HT1080 (cell line): Measurements from ENCODE around the gene SNX15. TPM values are rescaled to one million over a fixed set of nuclear protein-coding genes. Genes with fewer than 3 reads are reported as not detected.
A peak's percentile ranks its signal among the peaks of the same experiment; 100 is the strongest.

ENCODE experiments used
- DNase-seq: peaks from one replicate; pipeline ENCODE4 v3.0.0-alpha.2; 2015; ENCODE audit warnings: low read depth
- small RNA-seq: library from RNA; depleted of rRNA; stranded (forward); fragments of <200 nt; gene quantifications from one replicate; pipeline ENCODE3, GENCODE V24; 2014
- total RNA-seq: library from RNA; depleted of rRNA; stranded (reverse); fragments of >200 nt; shearing (Covaris generic); gene quantifications from 2 replicates; pipeline ENCODE4 v1.2.3, GENCODE V29; 2014; rRNA removed

SNX15 gene
- total RNA-seq, 1 experiment from 2014 or later = 20.1 TPM

DNA sequence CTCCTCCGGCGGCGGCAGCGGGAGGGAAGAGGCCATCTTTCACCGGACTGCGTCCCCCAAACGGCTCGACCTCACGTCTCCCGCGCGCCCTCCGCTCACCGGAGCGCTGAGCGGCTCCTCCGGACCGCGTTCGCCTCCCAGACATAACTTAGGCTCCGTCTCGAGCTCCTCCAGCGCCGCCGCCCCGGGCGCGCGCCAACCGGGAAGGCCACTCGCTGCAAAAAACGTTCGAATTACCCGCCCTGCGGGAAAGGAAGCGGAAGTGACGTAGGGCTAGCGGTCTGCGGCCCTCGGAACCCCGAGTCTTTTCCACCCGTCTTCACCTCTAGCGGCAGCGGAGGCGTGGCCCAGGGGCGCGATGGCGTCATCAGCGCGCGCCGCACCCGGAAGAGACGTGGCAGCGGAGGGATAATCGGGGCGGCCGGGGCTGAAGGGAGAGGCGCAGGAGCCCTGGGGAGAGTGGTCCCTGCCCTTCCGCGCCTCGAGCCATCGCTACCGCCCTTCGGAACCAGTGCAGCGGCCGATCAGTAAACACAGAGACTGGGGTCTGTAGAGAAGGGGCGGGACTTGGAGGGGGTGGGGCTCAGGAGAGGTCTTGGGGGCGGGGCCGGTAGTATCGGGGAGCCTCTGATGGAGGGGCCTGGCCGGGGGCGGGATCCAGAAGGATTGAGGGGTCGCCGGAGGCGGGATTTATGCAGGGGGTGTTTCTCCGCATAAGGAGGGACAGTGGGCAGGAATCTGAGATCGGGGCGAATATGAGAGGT is 56.8 kb downstream of the SNX15 start, which contains the start of the genes CDCA5 and ZFPL1:
Gene CDCA5 (minus strand): TSS at position 207 of the 764 bp plus-strand sequence. CDS start 62 bp downstream, at position 145.
Gene ZFPL1 (plus strand): TSS at position 389 of the 764 bp plus-strand sequence. CDS start 477 bp downstream, outside the sequence.
- DNase-seq = peak; percentile 92

GRCh38 chr11:65084598-65085375 is 57.5 kb downstream of the SNX15 start:
- DNase-seq = no peak

DNA sequence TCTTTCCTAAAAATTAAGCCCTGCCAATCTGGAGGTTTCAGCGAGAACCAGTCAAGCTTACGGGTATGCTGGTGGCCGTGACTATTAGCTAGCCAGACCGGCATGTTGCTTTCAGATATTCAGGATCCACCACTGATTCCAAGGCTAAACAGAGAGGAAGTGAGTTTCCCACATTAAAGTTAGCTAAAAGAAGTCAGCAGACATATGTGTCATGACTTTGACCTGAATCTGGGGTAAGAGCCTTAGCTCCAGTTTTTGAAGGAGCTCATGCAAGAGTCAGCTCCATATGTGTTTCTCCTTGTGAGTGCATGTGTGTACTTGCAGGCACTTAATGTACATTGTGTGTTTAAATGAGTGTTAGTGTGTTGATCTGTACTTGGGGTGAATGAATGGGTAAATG is 58.2 kb downstream of the SNX15 start:
- no peak for DNase-seq

DNA sequence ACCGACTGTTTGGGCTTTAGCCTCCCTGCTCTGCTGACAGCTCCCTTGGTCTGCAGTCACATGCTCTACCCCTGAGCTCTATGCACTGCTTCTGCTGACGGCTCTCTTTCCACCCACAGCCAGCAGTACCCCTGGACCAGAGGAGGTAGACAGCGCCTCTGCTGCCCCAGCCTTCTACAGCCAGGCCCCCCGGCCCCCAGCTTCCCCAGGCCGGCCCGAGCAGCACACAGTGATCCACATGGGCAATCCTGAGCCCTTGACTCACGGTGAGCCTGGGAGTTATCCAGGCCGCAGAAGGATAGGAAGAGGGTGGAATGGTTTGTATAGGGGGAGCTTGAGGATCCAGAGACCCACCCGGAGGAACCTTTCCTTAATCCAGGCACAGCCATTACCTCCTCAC is 59.6 kb downstream of the SNX15 start:
- no peak for DNase-seq

- DNase-seq = no peak
These were observed 60.0 kb downstream of the SNX15 start for GRCh38 chr11:65087216-65087615.

DNA sequence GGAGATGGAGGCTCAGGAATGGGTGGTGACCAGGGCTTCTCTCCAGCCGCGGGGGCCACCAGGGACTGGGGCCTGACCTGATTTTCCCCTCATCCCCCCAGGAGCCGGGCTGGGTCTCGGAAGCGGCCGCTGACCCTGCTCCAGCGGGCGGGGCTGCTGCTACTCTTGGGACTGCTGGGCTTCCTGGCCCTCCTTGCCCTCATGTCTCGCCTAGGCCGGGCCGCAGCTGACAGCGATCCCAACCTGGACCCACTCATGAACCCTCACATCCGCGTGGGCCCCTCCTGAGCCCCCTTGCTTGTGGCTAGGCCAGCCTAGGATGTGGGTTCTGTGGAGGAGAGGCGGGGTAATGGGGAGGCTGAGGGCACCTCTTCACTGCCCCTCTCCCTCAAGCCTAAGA is 60.6 kb downstream of the SNX15 start:
- DNase-seq = no peak

DNA sequence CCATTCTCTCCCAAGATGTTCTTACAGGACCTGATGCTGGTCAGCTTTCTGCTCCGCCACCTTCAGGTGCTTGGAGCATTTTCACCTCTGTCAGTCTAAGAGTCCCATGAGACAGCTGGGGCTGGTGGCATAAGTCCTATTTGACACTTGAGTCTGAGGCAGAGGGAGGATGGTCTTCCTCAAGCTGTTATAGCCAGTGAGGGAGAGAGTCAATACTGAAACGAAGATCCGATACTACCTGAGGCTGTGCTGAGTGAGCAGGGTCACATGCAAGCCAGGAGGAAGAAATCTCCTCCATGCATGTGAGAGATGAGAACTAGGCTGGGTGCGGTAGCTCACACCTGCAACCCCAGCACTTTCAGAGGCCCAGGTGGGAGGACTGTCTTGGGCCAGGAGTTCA is 62.4 kb downstream of the SNX15 start:
- DNase-seq = no peak

Small RNA genes lying within 50 kb of the gene (small RNA-seq; reads per million reads assigned to genes)
- gene MIR6879 (not detected), gene SNX15 (not detected)

Other genes with a start within 250 kb of the SNX15 start
- gene SF1, start 248.9 kb upstream of the SNX15 start, total RNA-seq = 110 and 153 TPM in 2 replicates
- gene MAP4K2, start 224.2 kb upstream of the SNX15 start, total RNA-seq = 19.2 and 23.3 TPM in 2 replicates
- gene MEN1, start 216.9 kb upstream of the SNX15 start, total RNA-seq = 22.3 and 34.1 TPM in 2 replicates
- gene CDC42BPG, start 182.8 kb upstream of the SNX15 start, total RNA-seq = 0.13 and 0.23 TPM in 2 replicates
- gene EHD1, start 148.8 kb upstream of the SNX15 start, total RNA-seq = 62.0 and 80.4 TPM in 2 replicates
- gene ATG2A, start 110.2 kb upstream of the SNX15 start, total RNA-seq = 17.5 and 19.6 TPM in 2 replicates
- gene PPP2R5B, start 102.8 kb upstream of the SNX15 start, total RNA-seq = 7.7 and 8.3 TPM in 2 replicates
- 0.53 TPM in 1 of 2 replicates, not detected in the other for gene GPHA2, start 91.5 kb upstream of the SNX15 start, total RNA-seq
- gene MAJIN, start 55.3 kb upstream of the SNX15 start, total RNA-seq = not detected in 2 replicates
- 1.6 and 3.1 TPM in 2 replicates for gene BATF2, start 30.5 kb upstream of the SNX15 start, total RNA-seq
- gene ARL2, start 13.3 kb upstream of the SNX15 start, total RNA-seq = 237 and 263 TPM in 2 replicates
- gene SAC3D1, start 13.8 kb downstream of the SNX15 start, total RNA-seq = 21.3 and 25.1 TPM in 2 replicates
- gene NAALADL1, start 31.1 kb downstream of the SNX15 start, total RNA-seq = 0.23 TPM in 1 of 2 replicates, not detected in the other
- 63.3 and 78.4 TPM in 2 replicates for gene CDCA5, start 56.6 kb downstream of the SNX15 start, total RNA-seq
- 39.7 and 56.6 TPM in 2 replicates for gene ZFPL1, start 56.8 kb downstream of the SNX15 start, total RNA-seq
- gene VPS51, start 68.8 kb downstream of the SNX15 start, total RNA-seq = 139 and 163 TPM in 2 replicates
- gene TM7SF2, start 84.4 kb downstream of the SNX15 start, total RNA-seq = 4.8 and 5.5 TPM in 2 replicates
- gene ZNHIT2, start 90.3 kb downstream of the SNX15 start, total RNA-seq = 42.9 and 43.6 TPM in 2 replicates
- 410 and 898 TPM in 2 replicates for gene FAU, start 94.7 kb downstream of the SNX15 start, total RNA-seq
- 100 and 124 TPM in 2 replicates for gene MRPL49, start 94.9 kb downstream of the SNX15 start, total RNA-seq
- 10.1 and 11.2 TPM in 2 replicates for gene SYVN1, start 107.1 kb downstream of the SNX15 start, total RNA-seq
- gene SPDYC, start 142.8 kb downstream of the SNX15 start, total RNA-seq = not detected in 2 replicates
- 90.6 and 105 TPM in 2 replicates for gene CAPN1, start 154.5 kb downstream of the SNX15 start, total RNA-seq
- 21.4 and 24.2 TPM in 2 replicates for gene POLA2, start 234.5 kb downstream of the SNX15 start, total RNA-seq